HG03575 (cell line): ENCODE measurements around the gene PRKAG2.
A peak's percentile ranks its signal among the peaks of the same experiment; 100 is the strongest.
"Not testable (repeated sequence)": the region's sequence is repeated elsewhere in the genome, so short reads cannot be mapped to it uniquely, and the experiment has no call there.

Source experiments
- ATAC-seq: cut with Tn5 transposase; IDR thresholded peaks from one replicate; pipeline ENCODE4 v1.9.1; 2021; ENCODE audit not compliant: unreplicated experiment, insufficient number of reproducible peaks, low FRiP score; ENCODE audit errors: extremely low read depth

The PRKAG2 gene

GRCh38 chr7:151553356-151553755, 323.6 kb downstream of the PRKAG2 start:
- no peak for ATAC-seq

DNA sequence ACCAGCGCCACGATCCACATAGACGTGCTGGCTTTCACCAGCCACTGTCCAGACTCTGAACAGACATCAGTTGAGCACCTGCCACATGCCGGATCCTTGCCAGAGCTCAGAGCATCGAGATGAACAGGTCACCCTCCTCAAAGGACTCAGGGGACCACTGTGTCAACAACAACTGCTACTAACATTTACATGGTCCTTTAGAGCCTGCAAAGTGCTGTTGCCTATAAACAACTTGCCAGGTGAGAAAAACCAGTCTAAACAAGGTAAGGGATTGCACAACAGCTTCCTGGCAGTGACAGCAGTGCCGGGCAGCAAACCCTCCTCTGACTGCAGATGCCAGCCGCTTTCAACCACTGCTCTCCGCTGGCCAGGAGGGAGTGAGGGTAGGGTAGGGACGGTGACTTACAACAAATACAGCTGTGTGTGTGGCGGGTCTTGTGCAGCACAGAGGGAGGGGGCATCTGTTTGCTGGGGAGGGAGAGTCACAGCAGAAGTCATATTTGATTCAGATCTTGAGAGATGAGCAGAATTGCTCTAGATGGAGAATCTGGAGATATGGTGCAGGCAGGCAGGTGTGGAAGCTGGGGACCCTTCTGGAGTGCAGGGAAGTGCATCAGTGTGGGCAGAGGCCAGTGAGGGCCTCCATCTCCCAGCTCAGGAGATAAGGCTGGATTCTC, 324.4 kb downstream of the PRKAG2 start:
- ATAC-seq: no peak

GRCh38 chr7:151551820-151552219, 325.1 kb downstream of the PRKAG2 start:
- ATAC-seq: no peak

DNA sequence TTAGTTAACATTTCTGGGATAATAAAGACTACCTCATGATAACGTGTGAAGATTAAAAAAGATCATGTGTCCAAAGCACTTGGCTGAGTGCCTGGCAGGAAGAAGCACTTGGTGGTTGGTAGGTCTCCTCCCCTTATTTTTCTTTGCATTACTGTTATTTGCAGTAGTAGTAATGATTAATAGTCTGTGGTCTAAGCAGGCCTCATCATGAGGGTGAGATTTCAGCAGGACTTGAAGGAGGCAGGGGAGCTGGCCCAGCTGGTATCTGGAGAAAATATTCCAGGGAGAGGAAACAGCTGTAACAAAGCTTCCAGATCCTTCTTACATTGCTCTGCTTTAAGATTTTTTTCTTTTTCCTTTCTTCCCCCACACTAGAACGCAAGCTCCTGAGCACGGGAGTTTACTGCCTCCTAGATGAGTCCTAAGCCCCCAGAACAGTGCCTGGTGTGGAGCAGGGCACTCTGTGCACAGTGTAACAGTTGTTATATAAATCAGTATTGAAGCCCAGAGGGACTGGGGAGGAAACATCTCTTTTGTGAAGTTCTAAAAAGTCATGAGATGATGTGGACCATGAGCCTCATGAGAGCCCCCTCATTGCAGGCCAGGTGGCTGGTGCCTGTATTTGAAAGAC, 326.1 kb downstream of the PRKAG2 start:
- ATAC-seq: no peak

DNA sequence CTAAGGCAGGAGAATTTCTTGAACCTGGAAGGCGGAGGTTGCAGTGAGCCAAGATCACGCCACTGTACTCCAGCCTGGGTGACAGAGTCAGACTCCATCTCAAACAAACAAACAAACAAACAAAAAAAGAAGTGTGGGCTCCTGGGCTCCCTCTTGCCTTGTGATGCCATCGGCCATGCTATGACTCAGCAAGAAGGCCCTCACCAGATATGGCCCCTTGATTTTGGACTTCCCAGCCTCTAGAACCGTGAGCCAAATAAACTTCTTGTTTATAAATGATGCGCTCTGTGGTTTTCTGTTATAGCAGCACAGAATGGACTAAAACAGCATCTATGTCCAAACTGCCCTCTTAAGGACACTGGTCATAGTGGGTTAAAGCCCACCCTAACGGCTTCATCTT, 327.3 kb downstream of the PRKAG2 start:
- ATAC-seq: no peak

DNA sequence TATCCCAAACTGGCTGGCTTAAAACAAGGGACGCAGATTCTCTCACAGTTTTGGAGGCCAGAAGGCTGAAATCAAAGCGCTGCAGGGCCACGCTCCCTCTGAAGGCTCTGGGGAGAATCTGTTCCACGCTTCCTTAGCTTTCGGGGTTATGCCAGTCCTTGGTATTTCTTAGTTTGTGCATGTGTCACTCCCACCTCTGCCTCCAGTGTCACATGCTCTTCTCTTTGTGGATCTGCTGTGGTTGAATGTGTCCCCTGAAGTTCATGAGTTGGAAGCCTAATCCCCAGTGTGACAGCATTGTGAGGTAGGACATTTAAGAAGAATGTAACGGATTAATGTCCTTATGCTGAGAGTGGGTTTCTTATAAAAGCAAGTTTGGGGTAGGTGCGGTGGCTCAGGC, 327.8 kb downstream of the PRKAG2 start:
- no peak for ATAC-seq

GRCh38 chr7:151544183-151544582, 332.7 kb downstream of the PRKAG2 start:
- no peak for ATAC-seq

- ATAC-seq: no peak
Measured at GRCh38 chr7:151542606-151543130, 334.2 kb downstream of the PRKAG2 start.

GRCh38 chr7:151541709-151542499, 335.0 kb downstream of the PRKAG2 start:
- no peak for ATAC-seq

DNA sequence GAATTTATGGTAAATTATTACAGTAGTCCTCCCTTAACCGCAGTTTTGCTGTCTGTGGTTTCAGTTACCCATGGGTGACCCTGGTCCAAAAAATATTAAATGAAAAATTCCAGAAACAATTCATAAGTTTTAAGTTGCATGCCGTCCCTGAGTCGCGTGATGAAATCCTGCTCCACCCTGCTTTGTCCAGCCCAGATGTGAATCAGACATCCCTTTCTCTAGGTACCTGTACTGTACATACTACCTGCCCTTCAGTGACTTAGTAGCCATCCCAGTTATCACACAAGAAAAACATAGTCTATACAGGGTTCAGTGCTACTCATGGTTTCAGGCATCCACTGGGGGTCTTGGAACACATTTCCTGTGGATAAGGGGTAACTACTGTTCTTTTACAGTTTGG, 336.8 kb downstream of the PRKAG2 start:
- no peak for ATAC-seq

DNA sequence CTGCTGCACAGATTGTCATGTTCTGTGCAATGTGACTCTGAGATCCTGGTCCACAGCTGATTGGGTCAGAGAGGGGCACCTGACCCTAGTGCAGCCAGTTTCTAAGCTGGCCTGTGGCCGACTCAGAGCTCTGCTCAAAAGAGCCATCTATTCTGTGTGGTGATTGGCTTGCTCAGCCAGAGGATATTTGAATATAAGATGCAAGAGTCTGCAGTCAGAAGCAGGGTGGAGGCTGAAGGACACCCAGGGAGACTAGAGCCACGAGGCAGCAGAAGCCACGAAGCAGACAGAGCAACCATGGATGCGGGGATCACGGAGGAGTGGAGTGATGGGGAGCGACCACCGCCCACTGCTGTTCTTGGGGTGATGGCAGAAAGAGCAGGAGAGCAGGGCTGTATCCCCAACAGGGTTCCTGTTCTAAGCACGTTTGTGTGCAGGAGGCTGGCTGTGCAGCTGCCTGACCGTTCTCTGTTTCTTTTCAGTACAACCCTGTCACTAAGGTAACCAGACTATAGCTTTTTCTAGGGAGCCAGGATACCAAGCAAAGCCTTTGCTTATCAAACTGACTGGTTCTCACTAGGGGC, 337.7 kb downstream of the PRKAG2 start:
- no peak for ATAC-seq

- ATAC-seq: no peak
Measured at GRCh38 chr7:151537818-151538561, 338.9 kb downstream of the PRKAG2 start.

DNA sequence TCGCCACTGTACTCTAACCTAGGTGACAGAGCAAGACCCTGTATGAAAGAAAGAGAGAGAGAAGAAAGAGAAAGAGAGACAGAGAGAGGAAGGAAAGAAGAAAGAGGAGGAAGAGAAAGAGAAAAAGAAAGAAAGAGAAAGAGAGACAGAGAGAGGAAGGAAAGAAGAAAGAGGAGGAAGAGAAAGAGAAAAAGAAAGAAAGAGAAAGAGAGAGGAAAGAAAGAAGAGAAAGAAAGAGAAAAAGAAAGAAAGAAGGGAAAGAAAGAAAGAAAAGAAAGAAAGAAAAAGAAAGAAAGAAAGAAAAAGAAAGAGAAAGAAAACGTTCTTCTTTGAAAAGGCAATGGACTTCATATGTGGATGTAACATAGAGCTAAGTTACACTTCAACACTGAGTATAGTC, 340.7 kb downstream of the PRKAG2 start:
- not testable (repeated sequence) for ATAC-seq

- ATAC-seq: no peak
Measured at GRCh38 chr7:151529842-151530241, 347.1 kb downstream of the PRKAG2 start.

GRCh38 chr7:151524845-151525244, 352.1 kb downstream of the PRKAG2 start:
- no peak for ATAC-seq

- ATAC-seq: no peak
Measured at GRCh38 chr7:151524331-151524730, 352.6 kb downstream of the PRKAG2 start.

DNA sequence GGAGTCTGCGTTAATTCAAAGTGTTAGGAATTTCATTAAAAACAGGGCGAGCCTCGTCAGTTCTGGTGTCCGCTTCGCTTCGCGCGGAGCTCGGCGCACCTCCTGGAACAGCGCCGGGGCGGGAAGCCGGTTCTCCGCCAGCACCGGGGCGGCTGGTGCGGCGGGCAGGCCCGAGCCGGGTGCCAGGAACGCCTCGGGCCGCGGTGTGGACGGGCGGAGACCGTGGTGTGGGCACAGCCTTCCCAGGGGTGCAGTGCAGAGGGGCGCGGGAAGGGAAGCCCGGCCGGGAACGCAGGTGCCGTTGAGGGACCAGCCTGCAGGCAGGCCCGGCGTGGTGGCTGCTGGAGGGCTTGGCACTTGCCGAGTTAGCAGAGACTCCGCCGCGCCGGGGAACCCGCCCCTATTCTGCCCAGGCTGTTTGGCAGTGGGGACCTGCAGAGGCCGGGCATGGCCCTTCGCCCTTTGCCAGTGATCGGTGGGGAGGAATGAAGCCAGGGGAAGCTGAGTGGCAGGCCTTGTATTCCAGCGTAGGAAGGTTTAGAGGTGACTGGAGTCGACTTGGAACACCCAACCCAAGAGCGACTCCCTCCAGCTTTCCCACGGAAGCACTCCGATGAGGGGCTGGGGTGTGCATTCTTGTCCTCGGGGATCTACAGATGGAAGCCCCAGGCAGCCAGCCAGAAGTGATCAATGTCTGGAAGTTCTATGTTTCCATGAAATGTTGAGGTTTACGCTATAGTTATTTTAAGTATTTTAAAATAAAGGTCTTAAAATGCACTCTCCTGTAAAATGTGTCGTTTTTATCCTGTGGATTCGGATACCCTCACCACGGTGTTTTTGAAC, 356.3 kb downstream of the PRKAG2 start:
- ATAC-seq: no peak

GRCh38 chr7:151519765-151520418, 357.0 kb downstream of the PRKAG2 start, which contains the start of gene RHEB:
TSS of gene RHEB (minus strand) at chr7:151519895. CDS start at chr7:151519511, 384 bp downstream.
- ATAC-seq: peak; percentile 53
